Kidney (tissue), 14 donors: Measurements from ENCODE around the gene SLFN13. TPM values are rescaled to one million over a fixed set of nuclear protein-coding genes. Genes with fewer than 3 reads are reported as not detected.

ENCODE experiments used
- DNase-seq, 5 donors: peaks; one replicate each; pipeline ENCODE4 v3.0.0-alpha.2; 2013 to 2020
- FAIRE-seq: peaks from 2 replicates; lab custom pipeline; 2012; peaks lifted over from hg19 to GRCh38; lab: Jason Lieb, UNC
- H3K27ac ChIP-seq, 2 donors: one replicate each; pipeline ENCODE4 v1.7.0; 2013; ENCODE audit warnings: low read depth in 2 of 2, low read length in 2 of 2, inconsistent platforms in 1 of 2
- H3K27me3 ChIP-seq: one replicate; pipeline ENCODE4 v1.7.1; 2013; ENCODE audit warnings: low read length, inconsistent platforms; ENCODE audit not compliant: control insufficient read depth, insufficient read depth
- H3K36me3 ChIP-seq, 3 donors: one replicate each; pipeline versions ENCODE4 v1.7.0 to v1.7.1; 2013; ENCODE audit warnings: low read length in 3 of 3, control low read depth in 1 of 3, inconsistent platforms in 1 of 3; ENCODE audit not compliant: insufficient read depth in 3 of 3, control insufficient read depth in 2 of 3
- H3K4me1 ChIP-seq, 3 donors: one replicate each; pipeline versions ENCODE4 v1.7.0 to v1.7.1; 2013; ENCODE audit warnings: low read length in 3 of 3, inconsistent platforms in 1 of 3, low read depth in 1 of 3; ENCODE audit not compliant: control insufficient read depth in 2 of 3, insufficient read depth in 2 of 3
- H3K4me3 ChIP-seq, 3 donors: one replicate each; pipeline versions ENCODE4 v1.7.0 to v1.8.1; 2013; ENCODE audit warnings: low read length in 3 of 3, control low read depth in 1 of 3, inconsistent platforms in 1 of 3
- H3K9ac ChIP-seq, 3 donors: one replicate each; pipeline versions ENCODE4 v1.7.0 to v1.7.1; 2013; ENCODE audit warnings: low read length in 3 of 3, control low read depth in 1 of 3, inconsistent platforms in 1 of 3
- H3K9me3 ChIP-seq, 3 donors: one replicate each; pipeline versions ENCODE4 v1.7.0 to v1.7.1; 2013; ENCODE audit warnings: low read length in 3 of 3, control low read depth in 1 of 3, inconsistent platforms in 1 of 3; ENCODE audit not compliant: control insufficient read depth in 2 of 3, insufficient read depth in 1 of 3
- CTCF ChIP-seq: IDR thresholded peaks from 3 replicates; pipeline ENCODE4 v1.5.1; 2012; ENCODE audit warnings: mild to moderate bottlenecking, moderate library complexity, borderline replicate concordance; ENCODE audit not compliant: insufficient read depth; ENCODE audit errors: extremely low read depth
- intact Hi-C: fragments of 100-400 bp; cut with DNase I; formaldehyde crosslinking; loops from one replicate; pipeline ENCODE4 v1.11.1; 2022
- polyA plus RNA-seq: library from polyadenylated mRNA; stranded (reverse); fragments of 350-450 nt; fragmentation: Illumina TruSeq; extraction: RNeasy Lipid Tissue Mini Kit (QIAGEN cat#74804); gene quantifications from one replicate; pipeline ENCODE4 v1.2.3, GENCODE V29; 2014; ENCODE audit warnings: low read depth, low replicate concordance; ENCODE audit not compliant: insufficient read depth
- total RNA-seq: library from RNA; stranded (reverse); fragmentation: NEBNext Ultra II Directional; extraction: Animal tissue kit (Norgen Biotek cat#: 25700); gene quantifications from one replicate; pipeline ENCODE4 v1.2.1, GENCODE V29; 2021
- donor health status: control.
- donor health status: control.
- donor health status: control.
- donor health status: control.
- donor health status: control.
- donor health status: DM: yes; HTN: yes; CAD: no.
- donor health status: Normal renal cell carcinoma (clear cell type).

The SLFN13 gene
- total and polyA plus RNA-seq, 2 donors from 2014 or later = 3.1 to 24.5 TPM

DNA sequence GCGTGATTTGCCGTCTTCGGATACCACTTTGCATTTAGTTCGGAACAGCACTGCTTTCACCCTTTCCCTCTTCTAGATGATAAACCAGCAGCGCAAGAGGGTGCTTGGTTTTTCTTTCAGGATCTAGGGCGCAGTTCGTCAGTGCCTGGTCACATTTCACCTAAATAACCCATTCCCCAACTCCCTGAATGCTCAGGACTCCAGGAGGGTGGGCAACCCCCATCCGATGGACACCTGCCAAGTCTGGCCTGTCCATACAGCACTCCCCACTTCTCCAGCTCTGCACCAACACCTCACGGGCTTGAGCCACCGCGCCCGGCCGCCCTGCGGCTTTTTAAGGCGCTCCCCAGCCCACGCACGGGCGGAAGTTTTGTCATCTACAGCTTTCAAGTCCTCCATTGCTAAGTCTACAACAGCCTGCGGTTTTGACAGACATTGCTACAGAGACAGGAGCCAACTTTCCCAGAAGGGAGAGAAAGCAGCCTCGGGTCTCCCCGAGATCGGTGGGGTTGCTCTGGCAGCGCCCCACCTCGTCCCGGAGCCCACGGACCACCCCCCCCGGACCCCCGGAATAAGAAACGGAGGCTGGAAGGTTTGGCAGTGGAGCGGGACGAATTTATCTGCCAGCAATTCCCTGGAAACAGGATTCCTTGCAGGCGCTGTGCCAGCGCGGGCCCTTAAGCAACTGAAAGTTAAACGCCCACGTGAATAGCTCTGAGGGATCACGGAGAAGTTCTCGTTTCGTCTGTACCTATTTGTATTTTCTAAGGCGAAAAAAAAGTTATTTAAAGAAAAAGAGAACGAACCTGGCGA lies 38.6 kb upstream of the SLFN13 start:
- H3K9me3 ChIP-seq = peaks cover 0 to 8% (median 0%) of the 10 kb centered on the region in 3 donors
- peak overlapping the region in 2 of 3 donors; percentile 55 to 58 for H3K4me3 ChIP-seq
- FAIRE-seq (no peak), DNase-seq (peak in 4 of 5 donors; percentile 43 to 80 (median 76))
- H3K36me3 ChIP-seq = no peaks in the 10 kb centered on the region
- H3K27me3 ChIP-seq = peaks cover 62% of the 10 kb centered on the region
- H3K9ac ChIP-seq = no peak overlapping the region
- no peak for TF ChIP-seq CTCF
- no peaks in the 10 kb centered on the region for H3K4me1 ChIP-seq
- H3K27ac ChIP-seq = no peak overlapping the region
- intact Hi-C loops = no loop called here

GRCh38 chr17:35479271-35479670 lies 30.7 kb upstream of the SLFN13 start:
- Histone ChIP-seq H3K9me3 (no peaks in the 10 kb centered on the region), H3K4me1 (no peaks in the 10 kb centered on the region), H3K9ac (no peak overlapping the region), H3K27me3 (peaks cover 19% of the 10 kb centered on the region), H3K27ac (no peak overlapping the region), H3K36me3 (no peaks in the 10 kb centered on the region), H3K4me3 (no peak overlapping the region)
- no peak for TF ChIP-seq CTCF
- intact Hi-C loops = no loop called here
- FAIRE-seq (no peak), DNase-seq (no peak)

- Histone ChIP-seq H3K27ac (no peak overlapping the region), H3K36me3 (no peaks in the 10 kb centered on the region), H3K4me3 (no peak overlapping the region), H3K9me3 (no peaks in the 10 kb centered on the region), H3K4me1 (no peaks in the 10 kb centered on the region), H3K9ac (no peak overlapping the region), H3K27me3 (peaks cover 18% of the 10 kb centered on the region)
- no peak for FAIRE-seq
- no peak for DNase-seq
- intact Hi-C loops = no loop called here
- no peak for TF ChIP-seq CTCF
Observed at GRCh38 chr17:35477248-35477647, 28.7 kb upstream of the SLFN13 start.
